Neural cell (in vitro differentiated cells): ENCODE measurements around the gene NRXN2.

Experiments used
- CTCF ChIP-seq: fragments of 450-650 bp; IDR thresholded peaks from 2 replicates; pipeline ENCODE4 v1.5.1; 2014; ENCODE audit warnings: antibody characterized with exemption, mild to moderate bottlenecking, moderate library complexity; ENCODE audit not compliant: poor library complexity, severe bottlenecking
- EP300 ChIP-seq: fragments of 450-650 bp; conservative IDR thresholded peaks from 2 replicates; pipeline ENCODE4 v1.6.1; 2014; ENCODE audit warnings: antibody characterized with exemption, mild to moderate bottlenecking, moderate library complexity; ENCODE audit not compliant: poor library complexity, severe bottlenecking
- POLR2AphosphoS5 ChIP-seq: IDR thresholded peaks from 2 replicates; pipeline ENCODE4 v1.6.1; 2012
- RAD21 ChIP-seq: fragments of 450-650 bp; conservative IDR thresholded peaks from 2 replicates; pipeline ENCODE4 v1.6.1; 2014; ENCODE audit warnings: antibody characterized with exemption, mild to moderate bottlenecking, moderate library complexity
- REST ChIP-seq: IDR thresholded peaks from 2 replicates; pipeline ENCODE4 v1.6.1; 2012; ENCODE audit warnings: borderline replicate concordance
- SMC3 ChIP-seq: fragments of 450-650 bp; conservative IDR thresholded peaks from 2 replicates; pipeline ENCODE4 v1.6.1; 2014; ENCODE audit warnings: antibody characterized with exemption, mild to moderate bottlenecking, moderate library complexity; ENCODE audit not compliant: poor library complexity
- TAF1 ChIP-seq: IDR thresholded peaks from 2 replicates; pipeline ENCODE4 v1.6.1; 2012; ENCODE audit warnings: low read depth

GRCh38 chr11:64714666-64715065 lies 8.3 kb downstream of the NRXN2 start:
- TF ChIP-seq CTCF (no peak), TAF1 (no peak), RAD21 (no peak), POLR2AphosphoS5 (no peak), SMC3 (no peak), EP300 (no peak), REST (no peak)
